Nephron progenitor cell (in vitro differentiated cells): ENCODE results near the gene KRT12.

Experiments used
- DNase-seq: peaks from one replicate; pipeline ENCODE4 v3.0.0; 2021
- H3K27ac Mint-ChIP-seq: 2 replicates; pipeline ENCODE4 v1.8.0; 2021; ENCODE audit warnings: mild to moderate bottlenecking, moderate library complexity, mixed read lengths
- H3K27me3 Mint-ChIP-seq: 2 replicates; pipeline ENCODE4 v1.8.0; 2021; ENCODE audit warnings: mild to moderate bottlenecking, low read depth, mixed read lengths; ENCODE audit not compliant: poor library complexity
- H3K36me3 Mint-ChIP-seq: 2 replicates; pipeline ENCODE4 v1.8.0; 2021; ENCODE audit warnings: low read depth, mixed read lengths
- H3K4me1 Mint-ChIP-seq: 2 replicates; pipeline ENCODE4 v1.8.0; 2021; ENCODE audit warnings: mixed read lengths
- H3K4me3 Mint-ChIP-seq: 2 replicates; pipeline ENCODE4 v1.8.0; 2021; ENCODE audit warnings: mild to moderate bottlenecking, moderate library complexity, mixed read lengths
- H3K9me3 Mint-ChIP-seq: 2 replicates; pipeline ENCODE4 v1.8.0; 2021; ENCODE audit warnings: mild to moderate bottlenecking, moderate library complexity, mixed read lengths
- TF ChIP-seq, protein P1 (sequence below): fragments of 200-600 bp; sonication (generic); IDR thresholded peaks from 2 replicates; pipeline ENCODE4 v1.5.0; 2021; ENCODE audit warnings: antibody characterized with exemption

The KRT12 gene

DNA sequence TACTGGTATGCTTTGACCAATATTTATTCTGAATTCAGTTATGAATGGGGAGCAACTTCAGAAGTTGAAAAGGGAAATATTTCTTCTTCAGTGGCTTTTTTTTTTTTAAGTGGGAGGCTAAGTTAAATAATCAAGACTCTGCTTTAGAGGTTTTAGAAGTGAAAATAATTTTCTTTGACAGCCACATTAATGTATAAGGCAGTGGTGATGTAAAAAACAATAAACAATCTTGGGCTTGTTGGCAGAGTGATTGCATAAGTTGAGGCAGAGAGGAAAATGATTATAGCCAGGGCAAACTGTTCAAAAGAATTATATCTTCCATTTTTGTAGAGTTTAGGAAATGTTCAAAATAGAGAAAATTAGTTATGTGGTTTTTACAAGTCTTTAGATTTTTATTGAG, 5.4 kb upstream of the KRT12 start:
- H3K4me3 Mint-ChIP-seq: no peak overlapping the region
- no peaks in the 10 kb centered on the region for H3K4me1 Mint-ChIP-seq
- H3K27ac Mint-ChIP-seq: no peak overlapping the region
- DNase-seq: no peak
- no peaks in the 10 kb centered on the region for H3K9me3 Mint-ChIP-seq
- peaks cover 12% of the 10 kb centered on the region for H3K27me3 Mint-ChIP-seq
- no peaks in the 10 kb centered on the region for H3K36me3 Mint-ChIP-seq
- TF ChIP-seq, protein P1, sequence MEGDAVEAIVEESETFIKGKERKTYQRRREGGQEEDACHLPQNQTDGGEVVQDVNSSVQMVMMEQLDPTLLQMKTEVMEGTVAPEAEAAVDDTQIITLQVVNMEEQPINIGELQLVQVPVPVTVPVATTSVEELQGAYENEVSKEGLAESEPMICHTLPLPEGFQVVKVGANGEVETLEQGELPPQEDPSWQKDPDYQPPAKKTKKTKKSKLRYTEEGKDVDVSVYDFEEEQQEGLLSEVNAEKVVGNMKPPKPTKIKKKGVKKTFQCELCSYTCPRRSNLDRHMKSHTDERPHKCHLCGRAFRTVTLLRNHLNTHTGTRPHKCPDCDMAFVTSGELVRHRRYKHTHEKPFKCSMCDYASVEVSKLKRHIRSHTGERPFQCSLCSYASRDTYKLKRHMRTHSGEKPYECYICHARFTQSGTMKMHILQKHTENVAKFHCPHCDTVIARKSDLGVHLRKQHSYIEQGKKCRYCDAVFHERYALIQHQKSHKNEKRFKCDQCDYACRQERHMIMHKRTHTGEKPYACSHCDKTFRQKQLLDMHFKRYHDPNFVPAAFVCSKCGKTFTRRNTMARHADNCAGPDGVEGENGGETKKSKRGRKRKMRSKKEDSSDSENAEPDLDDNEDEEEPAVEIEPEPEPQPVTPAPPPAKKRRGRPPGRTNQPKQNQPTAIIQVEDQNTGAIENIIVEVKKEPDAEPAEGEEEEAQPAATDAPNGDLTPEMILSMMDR: no peak

DNA sequence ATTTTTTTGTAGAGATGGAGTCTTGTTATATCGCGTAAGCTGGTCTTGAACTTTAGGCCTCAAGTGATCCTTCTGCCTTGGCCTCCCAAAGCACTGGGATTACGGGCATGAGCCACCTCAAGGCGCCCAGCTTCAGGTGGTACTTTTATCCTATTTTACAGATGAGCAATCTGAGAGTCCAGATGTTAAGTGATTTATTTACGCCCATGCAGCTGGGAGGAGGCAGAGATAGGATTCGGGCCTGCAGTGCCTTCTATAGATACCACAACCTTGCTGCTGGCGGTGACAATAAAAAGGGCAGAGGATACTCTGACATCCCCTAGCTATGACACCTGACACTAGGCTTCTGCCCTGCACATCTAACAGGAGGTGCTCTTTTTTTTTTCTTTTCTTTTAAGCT, 4.3 kb upstream of the KRT12 start:
- Mint-ChIP-seq H3K9me3 (no peaks in the 10 kb centered on the region), H3K4me3 (no peak overlapping the region), H3K27me3 (peaks cover 20% of the 10 kb centered on the region), H3K36me3 (no peaks in the 10 kb centered on the region), H3K4me1 (no peaks in the 10 kb centered on the region), H3K27ac (no peak overlapping the region)
- no peak for DNase-seq
- TF ChIP-seq, protein P1: no peak

DNA sequence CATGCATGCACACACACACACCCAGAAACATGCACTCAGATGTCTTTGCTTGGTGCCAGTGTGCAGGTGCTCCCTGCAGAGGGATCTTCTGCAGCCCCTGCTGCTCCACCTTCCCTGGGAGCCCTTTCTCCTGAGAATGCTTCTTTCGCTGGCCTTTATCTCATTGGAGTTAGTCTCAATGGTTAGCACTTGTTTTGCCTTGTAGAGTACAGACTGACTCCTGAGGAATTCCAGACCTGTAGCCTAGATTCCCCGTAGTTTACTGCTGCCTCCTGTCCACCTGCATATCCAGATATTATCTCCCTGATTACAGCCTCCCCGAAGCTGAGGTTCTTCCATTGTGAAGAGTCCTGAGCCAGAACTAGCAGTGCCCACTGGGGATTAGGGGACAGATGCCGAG, 3.1 kb upstream of the KRT12 start:
- no peak overlapping the region for H3K27ac Mint-ChIP-seq
- TF ChIP-seq, protein P1: no peak
- H3K27me3 Mint-ChIP-seq: peaks cover 22% of the 10 kb centered on the region
- H3K36me3 Mint-ChIP-seq: no peaks in the 10 kb centered on the region
- no peaks in the 10 kb centered on the region for H3K9me3 Mint-ChIP-seq
- no peak for DNase-seq
- H3K4me1 Mint-ChIP-seq: no peaks in the 10 kb centered on the region
- H3K4me3 Mint-ChIP-seq: no peak overlapping the region

DNA sequence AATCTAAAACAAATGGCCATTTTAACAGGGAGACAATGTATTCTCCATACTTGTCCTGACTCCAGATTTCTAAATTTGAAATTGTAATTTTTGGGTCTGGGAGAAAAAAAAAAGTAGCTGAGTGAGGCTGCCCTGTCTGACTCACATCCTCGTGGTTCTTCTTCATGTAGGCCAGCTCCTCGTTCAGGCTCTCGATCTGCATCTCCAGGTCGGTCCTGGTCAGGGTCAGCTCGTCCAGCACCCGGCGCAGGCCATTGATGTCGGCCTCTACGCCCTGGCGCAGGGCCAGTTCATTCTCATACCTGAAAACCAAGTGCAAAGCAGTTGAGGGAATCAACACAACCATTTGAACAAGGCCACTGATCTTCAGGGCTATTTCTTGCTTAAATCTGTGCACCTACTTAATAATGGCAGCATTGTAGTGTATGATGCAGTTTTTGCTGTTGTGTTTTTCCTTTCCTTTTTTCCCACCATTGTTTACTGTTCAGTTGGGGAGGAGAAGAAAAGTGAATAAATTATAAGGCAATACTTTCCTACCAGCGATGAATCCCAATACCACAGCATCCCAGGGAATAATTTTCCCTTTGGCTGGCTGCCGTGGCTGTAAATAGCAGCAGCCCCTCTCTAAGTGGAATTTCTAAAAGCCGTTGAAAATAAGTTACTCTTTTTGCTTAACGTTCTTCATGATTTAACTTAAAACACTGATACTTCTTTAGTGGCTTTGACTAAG, 2.2 kb downstream of the KRT12 start:
- no peaks in the 10 kb centered on the region for H3K9me3 Mint-ChIP-seq
- DNase-seq: no peak
- TF ChIP-seq, protein P1: no peak
- no peak overlapping the region for H3K27ac Mint-ChIP-seq
- H3K27me3 Mint-ChIP-seq: peaks cover 31% of the 10 kb centered on the region
- no peak overlapping the region for H3K4me3 Mint-ChIP-seq
- no peaks in the 10 kb centered on the region for H3K4me1 Mint-ChIP-seq
- no peaks in the 10 kb centered on the region for H3K36me3 Mint-ChIP-seq

DNA sequence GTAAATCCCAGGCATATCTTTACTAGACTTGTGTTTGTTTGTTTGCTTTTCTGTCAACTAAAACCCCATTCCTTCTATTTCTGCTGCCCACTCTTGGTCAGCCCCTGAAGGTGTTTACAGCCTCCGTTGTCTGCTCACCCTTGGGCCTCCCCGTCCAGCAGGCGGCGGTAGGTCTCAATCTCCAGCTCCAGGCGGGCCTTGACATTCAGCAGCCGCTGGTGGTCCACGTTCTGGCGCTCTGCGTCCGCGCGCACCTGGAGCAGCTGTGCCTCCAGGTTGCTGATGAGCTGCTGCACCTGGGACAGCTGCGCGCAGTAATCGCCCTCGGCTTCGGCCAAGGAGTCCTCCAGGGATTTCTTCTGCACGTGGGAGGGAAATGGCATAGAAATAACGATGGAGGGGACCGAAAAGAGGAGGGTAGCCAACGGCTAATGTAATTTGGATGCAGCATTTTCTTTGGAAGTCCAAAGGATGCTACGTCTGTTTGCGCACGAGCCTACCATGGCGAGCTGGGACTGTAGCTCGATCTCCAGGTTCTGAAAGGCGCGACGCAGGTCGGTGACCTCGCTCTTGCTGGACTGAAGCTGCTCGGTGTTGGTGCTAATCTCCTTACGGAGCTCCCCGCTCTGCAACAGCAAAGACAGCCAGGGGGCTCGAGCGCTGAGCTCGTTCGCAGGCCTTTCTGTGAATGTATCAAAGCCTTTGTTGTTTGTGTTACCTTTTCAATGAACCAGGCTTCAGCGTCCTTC, 3.9 kb downstream of the KRT12 start:
- Mint-ChIP-seq H3K4me3 (no peak overlapping the region), H3K27me3 (peaks cover 31% of the 10 kb centered on the region), H3K9me3 (no peaks in the 10 kb centered on the region), H3K27ac (no peak overlapping the region), H3K36me3 (no peaks in the 10 kb centered on the region), H3K4me1 (peaks cover 6% of the 10 kb centered on the region)
- peak; percentile 56 for DNase-seq
- TF ChIP-seq, protein P1: peak; percentile 46
